Natural killer cell treated with Interleukin-12 subunit alpha and Interleukin-12 subunit beta and Interleukin-15 and Interleukin-18, amount 100 ng/mL, for 72 hours (primary cell): ENCODE results near the gene CDK15. TPM values are rescaled to one million over a fixed set of nuclear protein-coding genes. Genes with fewer than 3 reads are reported as not detected.

ENCODE experiments used
- ATAC-seq, 2 donors: fragments of 150-1000 bp; cut with Tn5 transposase in 1 of 2; sonication (Bioruptor Pico), chemical (Tn5 transposase) in 1 of 2; 2 replicates each; pipeline ENCODE4 v1.10.0; 2021
- DNase-seq: peaks from one replicate; pipeline ENCODE4 v3.0.0; 2022; ENCODE audit warnings: low spot score
- H3K27ac Mint-ChIP-seq, 2 donors: 1 replicate in 1 of 2; 2 replicates in 1 of 2; pipeline ENCODE4 v1.8.0; 2022; ENCODE audit warnings: mixed read lengths in 2 of 2, mild to moderate bottlenecking in 1 of 2, moderate library complexity in 1 of 2
- H3K27me3 Mint-ChIP-seq, 2 donors: 1 replicate in 1 of 2; 2 replicates in 1 of 2; pipeline ENCODE4 v1.8.0; 2022; ENCODE audit warnings: mixed read lengths in 2 of 2
- H3K36me3 Mint-ChIP-seq: one replicate; pipeline ENCODE4 v1.8.0; 2022; ENCODE audit warnings: mixed read lengths
- H3K4me1 Mint-ChIP-seq, 2 donors: 1 replicate in 1 of 2; 2 replicates in 1 of 2; pipeline ENCODE4 v1.8.0; 2022; ENCODE audit warnings: low read depth in 2 of 2, mixed read lengths in 2 of 2, mild to moderate bottlenecking in 1 of 2
- H3K4me3 Mint-ChIP-seq: one replicate; pipeline ENCODE4 v1.8.0; 2022; ENCODE audit warnings: mixed read lengths
- H3K9me3 Mint-ChIP-seq: 2 replicates; pipeline ENCODE4 v1.8.0; 2022; ENCODE audit warnings: mixed read lengths
- total RNA-seq, 2 donors: library from RNA; stranded (reverse); gene quantifications; one replicate each; pipeline ENCODE4 v1.2.3, GENCODE V29; 2022

Gene CDK15
- total RNA-seq, 2 donors from 2014 or later: not detected

DNA sequence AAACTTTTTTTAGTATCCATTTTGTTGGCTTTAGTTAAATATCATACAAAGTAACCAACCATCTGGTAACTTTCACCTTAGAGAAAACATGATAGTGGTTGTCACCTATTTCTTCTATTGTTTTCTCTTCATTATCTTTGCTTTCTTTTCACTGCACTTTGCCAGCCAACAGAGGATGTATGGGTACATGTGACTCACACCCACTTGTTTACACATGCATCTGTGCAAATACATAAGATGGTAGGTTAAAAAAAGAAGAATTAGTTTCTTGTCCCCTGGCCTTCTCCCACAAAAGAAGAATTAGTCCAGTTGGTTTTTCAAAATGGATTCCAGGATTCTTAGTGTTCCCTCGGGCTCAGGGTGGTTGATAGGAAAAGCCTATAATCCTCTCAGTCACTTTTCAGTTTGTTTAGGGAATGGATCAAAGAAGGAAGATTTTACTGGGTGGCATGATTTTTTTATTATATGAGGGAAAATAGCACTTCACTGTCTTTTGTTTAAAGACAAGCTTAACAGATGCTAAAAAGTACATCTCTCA is 46.6 kb downstream of the CDK15 start:
- H3K27me3 Mint-ChIP-seq: peaks cover 13 to 21% of the 10 kb centered on the region in 2 donors
- H3K27ac Mint-ChIP-seq: no peak overlapping the region
- no peaks in the 10 kb centered on the region for H3K9me3 Mint-ChIP-seq
- H3K4me1 Mint-ChIP-seq: no peaks in the 10 kb centered on the region
- no peak overlapping the region for H3K4me3 Mint-ChIP-seq
- ATAC-seq (no peak), DNase-seq (no peak)
- no peaks in the 10 kb centered on the region for H3K36me3 Mint-ChIP-seq

DNA sequence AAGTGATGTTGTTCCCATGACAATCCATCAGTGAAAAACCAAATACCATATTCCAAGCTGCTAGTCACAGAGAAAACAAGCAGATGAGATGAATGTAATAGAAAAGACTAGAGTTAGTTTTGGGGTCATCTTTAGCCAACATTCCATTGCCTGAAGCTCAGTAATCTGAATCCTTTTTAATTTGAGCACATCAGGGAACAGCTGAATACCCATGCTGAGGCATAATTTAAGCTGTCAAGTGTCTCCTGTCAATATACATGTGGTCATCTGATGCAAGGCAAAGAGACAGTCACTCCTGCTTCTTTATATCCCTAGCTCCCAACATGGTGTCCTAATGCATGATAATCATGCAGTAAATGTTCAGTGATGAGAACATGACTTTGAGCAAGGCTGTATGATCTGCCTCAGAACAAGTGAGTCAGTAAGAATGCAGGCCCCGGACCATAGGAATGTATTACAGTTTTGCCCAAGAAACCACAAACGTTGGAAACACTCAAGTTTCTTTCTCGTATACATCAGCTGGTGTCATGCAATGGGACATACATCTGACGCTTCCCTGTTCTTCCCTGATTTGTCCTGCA is 48.0 kb downstream of the CDK15 start:
- Mint-ChIP-seq H3K4me3 (no peak overlapping the region), H3K27ac (no peak overlapping the region), H3K27me3 (peaks cover 21% of the 10 kb centered on the region in 2 donors), H3K9me3 (no peaks in the 10 kb centered on the region), H3K36me3 (no peaks in the 10 kb centered on the region), H3K4me1 (no peaks in the 10 kb centered on the region)
- DNase-seq (no peak), ATAC-seq (no peak)

DNA sequence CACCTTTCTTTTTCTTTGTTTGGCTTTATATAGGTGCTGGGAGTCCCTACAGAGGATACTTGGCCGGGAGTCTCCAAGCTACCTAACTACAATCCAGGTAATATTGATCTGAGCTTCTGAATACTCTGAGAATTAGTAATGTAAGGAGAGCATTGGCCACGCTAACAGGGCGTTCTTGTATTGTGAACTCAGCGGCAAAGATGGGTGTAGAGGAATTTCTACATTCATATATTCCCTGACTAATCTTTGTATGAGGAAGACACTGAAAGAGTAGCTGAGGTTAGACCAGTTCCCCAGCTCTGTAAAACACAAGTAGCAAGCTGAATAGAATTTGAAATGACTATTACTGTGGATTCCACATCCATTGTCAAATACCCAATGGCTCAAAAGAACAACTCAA is 48.5 kb downstream of the CDK15 start:
- ATAC-seq: no peak
- Mint-ChIP-seq H3K9me3 (no peaks in the 10 kb centered on the region), H3K36me3 (no peaks in the 10 kb centered on the region)

DNA sequence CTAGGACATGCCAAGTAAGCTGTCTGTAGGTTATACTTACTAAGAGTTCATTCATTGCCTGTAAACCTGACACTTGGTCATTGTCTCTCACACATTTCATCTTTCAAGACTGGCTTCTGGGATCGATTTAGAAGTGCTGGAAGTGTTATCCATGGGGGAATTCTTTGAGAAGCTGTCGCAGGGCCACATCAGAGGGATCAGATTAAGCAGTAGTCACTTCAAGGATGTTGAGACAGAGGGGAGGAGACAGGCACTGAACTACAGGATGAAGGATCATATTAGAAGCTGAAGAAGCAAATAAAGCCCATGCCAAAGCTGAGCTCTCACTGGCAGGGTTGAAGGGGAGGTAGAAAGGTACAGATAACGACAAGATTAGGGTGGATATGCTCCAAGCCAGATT is 49.0 kb downstream of the CDK15 start:
- Mint-ChIP-seq H3K27me3 (peaks cover 22 to 23% of the 10 kb centered on the region in 2 donors), H3K27ac (no peak overlapping the region), H3K4me3 (no peak overlapping the region), H3K9me3 (no peaks in the 10 kb centered on the region), H3K36me3 (no peaks in the 10 kb centered on the region), H3K4me1 (no peaks in the 10 kb centered on the region)
- ATAC-seq: no peak
- no peak for DNase-seq

More for the DNA sequence above, 48.5 kb downstream of the CDK15 start:
- H3K27ac Mint-ChIP-seq: no peak overlapping the region
- no peak overlapping the region for H3K4me3 Mint-ChIP-seq
- no peak for DNase-seq
- H3K27me3 Mint-ChIP-seq: peaks cover 20 to 22% of the 10 kb centered on the region in 2 donors
- H3K4me1 Mint-ChIP-seq: no peaks in the 10 kb centered on the region

DNA sequence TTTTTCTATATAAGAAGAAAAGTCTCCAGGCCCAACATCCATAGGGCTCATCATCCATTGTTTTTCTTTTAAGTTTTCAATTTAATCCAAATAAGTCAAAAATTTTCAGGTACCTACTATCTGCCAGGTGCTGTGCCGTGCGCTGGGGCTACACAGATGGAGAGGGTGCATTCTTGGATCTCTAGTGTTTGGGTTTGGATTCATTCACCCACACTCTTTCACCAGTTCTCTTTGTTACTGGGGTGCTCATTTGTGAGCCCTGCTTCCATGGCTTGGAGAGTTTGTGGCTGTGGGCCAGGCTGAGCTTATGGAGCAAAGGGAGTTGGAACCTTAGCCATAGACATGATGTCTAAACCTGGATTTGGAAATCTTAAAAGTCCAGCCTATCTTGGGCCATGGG is 51.0 kb downstream of the CDK15 start:
- Mint-ChIP-seq H3K27ac (peak overlapping the region in 1 of 2 donors; percentile 63), H3K9me3 (no peaks in the 10 kb centered on the region), H3K36me3 (no peaks in the 10 kb centered on the region), H3K4me3 (no peak overlapping the region), H3K27me3 (peaks cover 28 to 32% of the 10 kb centered on the region in 2 donors), H3K4me1 (peaks cover 4 to 5% of the 10 kb centered on the region in 2 donors)
- ATAC-seq (no peak), DNase-seq (no peak)

DNA sequence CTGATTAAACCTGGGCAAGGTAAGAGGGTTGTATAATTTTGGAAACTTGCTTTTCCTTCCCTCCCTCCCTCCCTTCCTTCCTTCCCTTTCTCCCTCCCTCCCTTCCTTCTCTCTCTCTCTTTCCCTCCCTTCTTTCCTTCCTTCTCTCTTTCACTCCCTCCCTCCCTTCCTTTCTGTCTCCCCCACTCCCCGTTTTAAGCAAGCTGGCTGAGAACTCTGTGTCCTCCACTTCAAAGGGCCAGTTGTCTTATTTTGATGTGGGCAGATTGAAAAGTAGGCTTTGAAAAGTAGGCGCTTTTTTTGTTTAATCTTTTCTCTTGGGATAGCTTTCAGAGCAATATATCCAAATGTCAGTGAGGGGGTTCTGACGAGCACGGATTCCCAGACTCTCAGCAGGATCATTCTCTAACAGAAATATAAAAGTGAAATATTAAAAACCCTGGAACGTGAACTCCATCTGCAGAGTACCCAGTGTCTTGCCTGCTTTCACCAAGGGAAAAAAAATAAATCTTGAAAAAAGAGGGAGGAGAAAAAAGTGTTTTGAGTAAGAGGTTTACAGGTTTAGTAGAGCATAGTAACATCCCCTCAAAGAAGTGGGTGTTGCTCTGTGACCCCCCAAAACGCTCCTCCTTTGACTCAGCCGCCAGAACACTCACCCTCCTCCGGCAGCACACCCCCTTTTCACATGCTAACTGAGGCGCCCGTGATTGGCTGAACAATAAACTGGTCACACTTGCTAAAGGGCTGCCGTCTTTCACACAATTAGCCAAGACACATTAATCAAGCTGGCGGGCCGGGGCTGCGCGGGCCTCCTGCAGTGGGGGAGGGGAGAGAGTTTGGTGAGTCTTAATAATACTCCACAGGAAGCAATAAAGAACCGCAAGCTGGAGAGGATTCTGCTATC is 52.2 kb downstream of the CDK15 start:
- no peak overlapping the region for H3K27ac Mint-ChIP-seq

DNA sequence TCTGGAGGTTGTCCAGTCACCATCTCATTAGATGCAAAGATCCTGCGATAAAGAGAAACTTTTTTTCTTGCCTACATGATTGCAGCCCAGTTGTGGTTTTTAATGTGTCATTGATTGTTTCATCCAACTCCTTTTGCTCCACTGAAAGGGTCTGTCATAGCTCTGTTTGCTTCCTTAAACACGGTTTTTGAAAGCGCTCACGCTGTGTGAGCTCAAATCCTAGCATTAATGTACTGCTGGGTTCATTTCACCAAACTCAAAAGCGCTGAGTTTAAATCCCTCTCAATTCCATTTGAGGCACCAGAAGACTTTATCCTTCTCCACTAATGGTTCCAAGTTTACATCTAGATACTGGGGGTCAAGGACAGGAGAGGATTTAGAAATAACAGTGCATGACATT is 53.6 kb downstream of the CDK15 start:
- H3K9me3 Mint-ChIP-seq: no peaks in the 10 kb centered on the region
- peaks cover 4 to 5% of the 10 kb centered on the region in 2 donors for H3K4me1 Mint-ChIP-seq
- H3K4me3 Mint-ChIP-seq: no peak overlapping the region
- ATAC-seq (no peak), DNase-seq (no peak)
- no peak overlapping the region for H3K27ac Mint-ChIP-seq
- H3K36me3 Mint-ChIP-seq: no peaks in the 10 kb centered on the region
- peaks cover 32 to 34% of the 10 kb centered on the region in 2 donors for H3K27me3 Mint-ChIP-seq

More for the DNA sequence above, 52.2 kb downstream of the CDK15 start:
- H3K36me3 Mint-ChIP-seq: no peaks in the 10 kb centered on the region
- peaks cover 28 to 32% of the 10 kb centered on the region in 2 donors for H3K27me3 Mint-ChIP-seq
- no peak overlapping the region for H3K4me3 Mint-ChIP-seq
- H3K9me3 Mint-ChIP-seq: no peaks in the 10 kb centered on the region
- ATAC-seq (peak; percentile 36 to 62), DNase-seq (no peak)
- peaks cover 4 to 5% of the 10 kb centered on the region in 2 donors for H3K4me1 Mint-ChIP-seq

DNA sequence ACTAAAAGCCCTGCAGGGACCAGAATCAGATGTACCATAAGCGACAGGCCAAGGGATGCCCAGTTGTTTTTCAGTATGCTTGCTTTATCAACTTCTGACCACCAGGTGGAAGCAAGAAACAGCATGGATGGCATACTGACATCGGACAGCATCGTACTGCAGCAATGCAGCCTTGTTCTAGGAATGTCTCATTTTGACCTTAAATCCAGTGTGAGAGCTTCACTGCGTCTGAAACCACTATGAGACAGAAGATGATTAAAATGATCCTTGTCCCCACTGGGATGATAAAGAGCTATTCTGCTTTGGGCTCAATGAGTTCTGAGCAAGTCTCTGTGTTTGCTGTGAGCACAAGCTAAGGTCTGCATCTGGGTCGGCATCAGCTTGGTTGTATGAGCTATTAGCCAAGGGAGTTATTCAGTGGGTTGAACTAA is 54.3 kb downstream of the CDK15 start:
- H3K4me3 Mint-ChIP-seq: no peak overlapping the region
- H3K36me3 Mint-ChIP-seq: no peaks in the 10 kb centered on the region
- H3K4me1 Mint-ChIP-seq: peaks cover 4 to 5% of the 10 kb centered on the region in 2 donors
- no peaks in the 10 kb centered on the region for H3K9me3 Mint-ChIP-seq
- DNase-seq (peak; percentile 65), ATAC-seq (peak; percentile 49 to 69)
- H3K27me3 Mint-ChIP-seq: peaks cover 31 to 32% of the 10 kb centered on the region in 2 donors
- no peak overlapping the region for H3K27ac Mint-ChIP-seq

DNA sequence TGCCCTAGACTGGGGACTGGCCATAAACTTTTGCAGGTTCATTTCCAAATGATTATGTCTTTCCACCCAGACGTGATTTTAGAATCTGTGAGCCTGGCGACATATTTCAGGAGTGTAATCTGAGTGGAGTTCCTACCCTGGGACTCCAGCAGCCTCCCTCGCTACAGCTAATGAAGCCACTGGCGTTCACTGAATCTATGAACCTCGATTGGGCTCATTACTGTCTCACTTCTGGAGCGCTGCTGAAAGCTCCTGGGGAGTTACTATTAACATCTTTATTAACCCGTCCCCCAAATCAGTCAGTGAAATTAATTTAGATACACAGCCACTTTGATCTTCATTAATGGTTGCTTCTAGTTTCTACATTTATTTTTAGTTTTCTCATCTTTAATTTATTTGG is 56.5 kb downstream of the CDK15 start:
- DNase-seq (no peak), ATAC-seq (no peak)
- H3K27me3 Mint-ChIP-seq: peaks cover 26 to 37% of the 10 kb centered on the region in 2 donors
- no peak overlapping the region for H3K4me3 Mint-ChIP-seq
- no peaks in the 10 kb centered on the region for H3K36me3 Mint-ChIP-seq
- H3K4me1 Mint-ChIP-seq: peaks cover 4 to 5% of the 10 kb centered on the region in 2 donors
- H3K9me3 Mint-ChIP-seq: no peaks in the 10 kb centered on the region
- no peak overlapping the region for H3K27ac Mint-ChIP-seq

DNA sequence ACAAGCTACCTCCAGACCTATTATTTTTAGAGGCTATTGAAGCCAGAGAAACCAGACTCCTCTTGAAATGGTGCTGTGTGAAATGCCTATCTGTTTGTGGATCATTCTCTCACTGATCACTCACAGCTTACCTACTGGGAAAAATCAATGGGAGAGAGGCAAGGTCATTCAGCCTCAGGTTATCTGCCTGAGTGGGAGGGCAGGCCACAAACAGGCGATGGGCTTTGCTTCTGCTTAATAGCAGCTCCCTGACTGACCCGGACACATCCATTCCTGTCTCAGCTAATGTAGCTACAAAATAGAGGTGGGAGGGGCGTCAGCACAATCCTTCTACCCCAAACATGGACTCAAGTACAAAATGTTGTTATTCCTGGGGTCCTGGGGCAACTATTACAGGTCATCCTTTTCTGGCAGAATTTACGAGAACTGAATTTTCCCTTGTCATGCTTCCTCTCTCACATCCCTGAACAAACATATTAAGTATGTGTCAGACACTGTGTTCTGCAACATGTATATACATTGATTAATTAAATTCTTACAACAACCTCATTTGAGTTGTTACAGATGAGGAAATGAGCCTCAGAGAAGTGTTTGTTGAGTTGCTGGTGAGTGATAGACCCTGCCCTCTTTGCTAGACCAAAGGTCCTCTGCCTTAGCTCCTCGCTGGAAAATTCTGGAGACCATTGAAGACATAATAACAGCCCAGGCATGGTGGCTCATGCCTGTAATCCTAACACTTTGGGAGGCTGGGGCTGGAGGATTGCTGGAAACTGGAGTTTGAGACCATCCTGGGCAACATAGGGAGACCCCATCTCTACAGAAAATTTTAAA is 60.5 kb downstream of the CDK15 start:
- no peak overlapping the region for H3K4me3 Mint-ChIP-seq
- no peaks in the 10 kb centered on the region for H3K36me3 Mint-ChIP-seq
- ATAC-seq (no peak), DNase-seq (no peak)
- no peak overlapping the region for H3K27ac Mint-ChIP-seq
- H3K9me3 Mint-ChIP-seq: peaks cover 2% of the 10 kb centered on the region
- H3K27me3 Mint-ChIP-seq: peaks cover 19 to 33% of the 10 kb centered on the region in 2 donors
- no peaks in the 10 kb centered on the region for H3K4me1 Mint-ChIP-seq

DNA sequence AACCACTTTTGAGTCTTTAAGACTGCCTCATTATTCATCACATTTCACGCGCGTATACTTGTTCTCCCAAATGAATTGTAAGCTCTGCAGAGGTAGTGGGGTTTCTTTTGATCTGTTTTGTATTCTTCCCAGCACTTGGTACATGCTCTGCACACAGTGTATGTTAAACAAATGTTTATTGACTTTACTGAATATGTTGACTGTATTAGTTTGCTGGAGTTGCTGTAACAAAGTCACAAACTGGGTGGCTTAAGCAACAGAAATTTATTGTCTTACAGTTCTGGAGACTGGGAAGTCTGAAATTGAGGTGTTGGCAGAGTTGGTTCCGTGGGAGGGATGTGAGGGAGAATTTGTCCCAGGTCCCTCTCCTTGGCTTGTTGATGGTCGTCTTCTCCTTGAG is 65.1 kb downstream of the CDK15 start:
- DNase-seq (no peak), ATAC-seq (no peak)
- H3K36me3 Mint-ChIP-seq: no peaks in the 10 kb centered on the region
- H3K27me3 Mint-ChIP-seq: peaks cover 19 to 37% of the 10 kb centered on the region in 2 donors
- H3K4me3 Mint-ChIP-seq: no peak overlapping the region
- no peaks in the 10 kb centered on the region for H3K4me1 Mint-ChIP-seq
- peaks cover 2% of the 10 kb centered on the region for H3K9me3 Mint-ChIP-seq
- no peak overlapping the region for H3K27ac Mint-ChIP-seq

DNA sequence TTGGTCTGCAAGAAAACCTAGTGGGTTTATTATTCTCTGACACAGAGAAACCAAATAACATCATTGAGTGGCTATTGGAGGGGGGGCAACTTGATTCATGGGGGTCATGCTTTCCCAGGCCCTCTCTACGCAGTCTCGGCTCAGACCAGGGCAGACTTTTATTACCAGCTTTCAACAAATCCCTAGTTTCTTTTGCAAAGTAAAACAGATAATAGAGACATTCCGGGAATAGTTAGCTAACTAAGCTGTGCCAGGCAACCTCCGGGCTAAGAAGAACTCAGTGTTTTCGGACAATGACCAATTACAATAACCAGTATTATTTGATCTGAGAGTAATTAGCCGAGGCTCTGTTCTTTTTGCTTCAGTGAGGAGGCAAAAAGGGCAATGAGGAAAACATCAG is 66.3 kb downstream of the CDK15 start:
- ATAC-seq: no peak
- H3K27me3 Mint-ChIP-seq: peaks cover 19 to 36% of the 10 kb centered on the region in 2 donors
- H3K4me1 Mint-ChIP-seq: no peaks in the 10 kb centered on the region
- no peak overlapping the region for H3K27ac Mint-ChIP-seq
- no peaks in the 10 kb centered on the region for H3K36me3 Mint-ChIP-seq
- no peak overlapping the region for H3K4me3 Mint-ChIP-seq
- DNase-seq: no peak
- peaks cover 2% of the 10 kb centered on the region for H3K9me3 Mint-ChIP-seq

DNA sequence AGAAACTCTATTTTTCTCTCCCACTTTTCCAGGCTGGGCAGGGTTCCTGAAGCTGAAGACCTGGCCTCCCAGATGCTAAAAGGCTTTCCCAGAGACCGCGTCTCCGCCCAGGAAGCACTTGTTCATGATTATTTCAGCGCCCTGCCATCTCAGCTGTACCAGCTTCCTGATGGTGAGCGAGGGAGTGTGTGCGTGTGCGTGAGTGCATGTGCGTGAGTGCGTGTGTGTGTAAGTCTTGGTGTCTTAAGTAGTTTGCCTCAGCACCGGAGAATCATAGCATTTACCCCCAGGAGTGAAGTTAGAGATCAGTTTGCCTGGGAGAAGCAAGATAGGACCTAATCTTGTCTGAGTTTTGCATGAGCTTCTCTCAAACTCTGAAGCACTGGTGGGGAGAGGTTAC is 73.7 kb downstream of the CDK15 start:
- H3K9me3 Mint-ChIP-seq: no peaks in the 10 kb centered on the region
- peaks cover 24 to 25% of the 10 kb centered on the region in 2 donors for H3K4me1 Mint-ChIP-seq
- no peaks in the 10 kb centered on the region for H3K36me3 Mint-ChIP-seq
- H3K4me3 Mint-ChIP-seq: no peak overlapping the region
- no peak for ATAC-seq
- H3K27ac Mint-ChIP-seq: no peak overlapping the region
- DNase-seq: no peak
- peaks cover 45 to 71% of the 10 kb centered on the region in 2 donors for H3K27me3 Mint-ChIP-seq
